HCT116 (cell line): ENCODE data around the gene RNF212. TPM values are rescaled to one million over a fixed set of nuclear protein-coding genes. Genes with fewer than 3 reads are reported as not detected.

Experiments
- ATAC-seq: fragments of 200-7000 bp; cut with Tn5 transposase; 2 replicates; pipeline ENCODE4 v1.9.1; 2020; ENCODE audit warnings: mild to moderate bottlenecking, moderate library complexity
- BruUV-seq: library from RNA; stranded (reverse); fragments of 400-500 nt; replicated peaks from 2 replicates; lab custom pipeline; 2021; lab: Mats Ljungman, UMichigan
- CTCF ChIA-PET: fragments of 300-600 bp; sonication (Branson Sonifier 250); formaldehyde crosslinking; loops from one replicate; lab custom pipeline; 2021; ENCODE audit warnings: antibody characterized with exemption; lab: Charles Lee
- POLR2A ChIA-PET: fragments of 300-600, 350-600 bp; sonication (Branson Sonifier 250); formaldehyde crosslinking; loops from one replicate; lab custom pipeline; 2021; ENCODE audit warnings: antibody characterized with exemption; lab: Charles Lee
- RAD21 ChIA-PET, 2 experiments: fragments of 300-600 bp; sonication (Branson Sonifier 250); formaldehyde crosslinking; loops; one replicate each; lab custom pipeline; 2023; ENCODE audit warnings: low total read pairs in 2 of 2; ENCODE audit not compliant: uncharacterized antibody in 2 of 2, unreplicated experiment in 2 of 2, low non-redundant PET in 1 of 2; lab: Charles Lee
- DNase-seq: peaks from one replicate; pipeline ENCODE4 v3.0.0-alpha.2; 2010; ENCODE audit warnings: low read depth, low spot score
- H2AFZ ChIP-seq: fragments of 200-600 bp; shearing (Covaris generic), sonication (generic); 2 replicates; pipeline ENCODE4 v1.6.1; 2017; ENCODE audit warnings: low read depth, mixed run types, mixed read lengths, antibody characterized with exemption, low read length; ENCODE audit not compliant: poor library complexity, severe bottlenecking
- H3K27ac ChIP-seq: 2 replicates; pipeline ENCODE4 v1.5.1; 2012; ENCODE audit warnings: low read depth, low read length
- H3K27me3 ChIP-seq: fragments of 200-600 bp; sonication (generic); 2 replicates; pipeline ENCODE4 v1.6.1; 2016; ENCODE audit warnings: mixed run types, low read length, mixed read lengths; ENCODE audit not compliant: insufficient read depth
- H3K36me3 ChIP-seq, 2 experiments: fragments of 200-500 bp in 1 of 2; fragments of 200-600 bp in 1 of 2; sonication (Bioruptor generic) in 1 of 2; sonication (generic) in 1 of 2; 2 replicates each; pipeline versions ENCODE4 v1.5.1 to v1.6.1; 2014 to 2016; ENCODE audit warnings: low read length in 2 of 2, inconsistent platforms in 1 of 2, mixed read lengths in 1 of 2, mixed run types in 1 of 2; ENCODE audit not compliant: insufficient read depth in 2 of 2, control insufficient read depth in 1 of 2
- H3K4me1 ChIP-seq, 2 experiments: fragments of 200-600 bp in 1 of 2; sonication (generic) in 1 of 2; 2 replicates each; pipeline versions ENCODE4 v1.5.1 to v1.6.1; 2012 to 2017; ENCODE audit warnings: low read length in 2 of 2, inconsistent platforms in 1 of 2, mild to moderate bottlenecking in 1 of 2, mixed read lengths in 1 of 2, mixed run types in 1 of 2, moderate library complexity in 1 of 2; ENCODE audit not compliant: insufficient read depth in 2 of 2, control insufficient read depth in 1 of 2
- H3K4me2 ChIP-seq: fragments of 200-600 bp; sonication (generic); 2 replicates; pipeline ENCODE4 v1.6.1; 2017; ENCODE audit warnings: mixed run types, low read length, mixed read lengths
- H3K4me3 ChIP-seq, 2 experiments: fragments of 200-600 bp in 1 of 2; sonication (generic) in 1 of 2; replicated peaks in 1 of 2; 2 replicates each; pipeline ENCODE4 v1.5.1; 2011 to 2016; ENCODE audit warnings: low read length in 2 of 2, control low read depth in 1 of 2, low read depth in 1 of 2, mild to moderate bottlenecking in 1 of 2, mixed read lengths in 1 of 2, mixed run types in 1 of 2
- H3K79me2 ChIP-seq: fragments of 200-600 bp; sonication (generic); 2 replicates; pipeline ENCODE4 v1.6.1; 2017; ENCODE audit warnings: mild to moderate bottlenecking, mixed run types, low read length, moderate library complexity, mixed read lengths; ENCODE audit not compliant: insufficient read depth
- H3K9ac ChIP-seq: fragments of 200-600 bp; sonication (generic); 2 replicates; pipeline ENCODE4 v1.6.1; 2016; ENCODE audit warnings: low read length, mixed read lengths
- H3K9me2 ChIP-seq: fragments of 200-600 bp; sonication (generic), shearing (Covaris generic); 2 replicates; pipeline ENCODE4 v1.6.1; 2017; ENCODE audit warnings: mixed run types, mild to moderate bottlenecking, moderate library complexity; ENCODE audit not compliant: insufficient read depth
- H3K9me3 ChIP-seq, 2 experiments: fragments of 200-500 bp in 1 of 2; fragments of 200-600 bp in 1 of 2; sonication (Bioruptor generic) in 1 of 2; sonication (generic) in 1 of 2; 2 replicates each; pipeline ENCODE4 v1.6.1; 2014 to 2017; ENCODE audit warnings: low read length in 2 of 2, mixed read lengths in 2 of 2, inconsistent platforms in 1 of 2, low read depth in 1 of 2, mild to moderate bottlenecking in 1 of 2, mixed run types in 1 of 2, moderate library complexity in 1 of 2; ENCODE audit not compliant: control insufficient read depth in 1 of 2, insufficient read depth in 1 of 2
- H4K20me1 ChIP-seq: fragments of 200-600 bp; sonication (generic), shearing (Covaris generic); 2 replicates; pipeline ENCODE4 v1.6.1; 2017; ENCODE audit warnings: mixed run types, mild to moderate bottlenecking, moderate library complexity; ENCODE audit not compliant: insufficient read depth
- ATF3 ChIP-seq: IDR thresholded peaks from 2 replicates; pipeline ENCODE4 v1.6.1; 2012
- CBX3 ChIP-seq: IDR thresholded peaks from 2 replicates; pipeline ENCODE4 v1.6.1; 2012; ENCODE audit warnings: low read depth
- CEBPB ChIP-seq: IDR thresholded peaks from 2 replicates; pipeline ENCODE4 v1.6.1; 2012; ENCODE audit warnings: low read depth
- EGR1 ChIP-seq: IDR thresholded peaks from 2 replicates; pipeline ENCODE4 v1.6.1; 2012; ENCODE audit warnings: low read depth
- ELF1 ChIP-seq: IDR thresholded peaks from 2 replicates; pipeline ENCODE4 v1.6.1; 2012; ENCODE audit warnings: low read depth, borderline replicate concordance
- EZH2 ChIP-seq: fragments of 200-600 bp; sonication (generic); IDR thresholded peaks from 2 replicates; pipeline ENCODE4 v1.6.1; 2017; ENCODE audit warnings: antibody characterized with exemption, mixed run types
- EZH2phosphoT487 ChIP-seq: fragments of 200-600 bp; IDR thresholded peaks from 2 replicates; pipeline ENCODE4 v1.6.1; 2018; ENCODE audit warnings: antibody characterized with exemption, borderline replicate concordance
- JUND ChIP-seq: IDR thresholded peaks from 2 replicates; pipeline ENCODE4 v1.6.1; 2012
- POLR2A ChIP-seq: IDR thresholded peaks from 2 replicates; pipeline ENCODE4 v1.7.0; 2011; ENCODE audit warnings: borderline replicate concordance; ENCODE audit not compliant: insufficient read depth, insufficient read length; ENCODE audit errors: extremely low read depth
- SIN3A ChIP-seq: IDR thresholded peaks from 2 replicates; pipeline ENCODE4 v1.6.1; 2012; ENCODE audit warnings: low read depth
- SP1 ChIP-seq: IDR thresholded peaks from 2 replicates; pipeline ENCODE4 v1.6.1; 2012; ENCODE audit warnings: low read depth
- SRF ChIP-seq: IDR thresholded peaks from 2 replicates; pipeline ENCODE4 v1.6.1; 2012; ENCODE audit warnings: low read depth
- ZBTB33 ChIP-seq: IDR thresholded peaks from 2 replicates; pipeline ENCODE4 v1.6.1; 2011; ENCODE audit warnings: mild to moderate bottlenecking, low read length, moderate library complexity; ENCODE audit not compliant: insufficient replicate concordance; ENCODE audit errors: extremely low read depth
- ZFX ChIP-seq: fragments of 450-650 bp; IDR thresholded peaks from 2 replicates; pipeline ENCODE4 v1.6.1; 2017
- intact Hi-C: fragments of 100-400 bp; cut with micrococcal nuclease; formaldehyde crosslinking; loops from 2 replicates; pipeline ENCODE4 v1.10.0; 2022
- total RNA-seq: library from RNA; stranded (reverse); gene quantifications from one replicate; pipeline ENCODE4 v1.2.1, GENCODE V29; 2021; ENCODE audit not compliant: unreplicated experiment
- TF ChIP-seq, protein P1 (sequence below): IDR thresholded peaks from 2 replicates; pipeline ENCODE4 v1.6.1; 2012; ENCODE audit warnings: low read depth
- TF ChIP-seq, protein P2 (sequence below): IDR thresholded peaks from 2 replicates; pipeline ENCODE4 v1.6.1; 2012
- TF ChIP-seq, protein P3 (sequence below), 3 experiments: fragments of 200-600 bp in 1 of 3; sonication (generic) in 1 of 3; IDR thresholded peaks in 2 of 3; conservative IDR thresholded peaks in 1 of 3; 2 replicates each; pipeline ENCODE4 v1.5.1; 2012 to 2017; ENCODE audit warnings: low read depth in 2 of 3, low read length in 2 of 3, antibody characterized with exemption in 1 of 3, borderline replicate concordance in 1 of 3, control low read depth in 1 of 3, mild to moderate bottlenecking in 1 of 3, mixed read lengths in 1 of 3, mixed run types in 1 of 3, moderate library complexity in 1 of 3; ENCODE audit not compliant: insufficient read depth in 1 of 3

The RNF212 gene
- total RNA-seq, 1 experiment from 2014 or later: not detected

- no peaks in the 10 kb centered on the region for H3K9me2 ChIP-seq
- H3K27me3 ChIP-seq: peaks cover 9% of the 10 kb centered on the region
- TF ChIP-seq, protein P1, sequence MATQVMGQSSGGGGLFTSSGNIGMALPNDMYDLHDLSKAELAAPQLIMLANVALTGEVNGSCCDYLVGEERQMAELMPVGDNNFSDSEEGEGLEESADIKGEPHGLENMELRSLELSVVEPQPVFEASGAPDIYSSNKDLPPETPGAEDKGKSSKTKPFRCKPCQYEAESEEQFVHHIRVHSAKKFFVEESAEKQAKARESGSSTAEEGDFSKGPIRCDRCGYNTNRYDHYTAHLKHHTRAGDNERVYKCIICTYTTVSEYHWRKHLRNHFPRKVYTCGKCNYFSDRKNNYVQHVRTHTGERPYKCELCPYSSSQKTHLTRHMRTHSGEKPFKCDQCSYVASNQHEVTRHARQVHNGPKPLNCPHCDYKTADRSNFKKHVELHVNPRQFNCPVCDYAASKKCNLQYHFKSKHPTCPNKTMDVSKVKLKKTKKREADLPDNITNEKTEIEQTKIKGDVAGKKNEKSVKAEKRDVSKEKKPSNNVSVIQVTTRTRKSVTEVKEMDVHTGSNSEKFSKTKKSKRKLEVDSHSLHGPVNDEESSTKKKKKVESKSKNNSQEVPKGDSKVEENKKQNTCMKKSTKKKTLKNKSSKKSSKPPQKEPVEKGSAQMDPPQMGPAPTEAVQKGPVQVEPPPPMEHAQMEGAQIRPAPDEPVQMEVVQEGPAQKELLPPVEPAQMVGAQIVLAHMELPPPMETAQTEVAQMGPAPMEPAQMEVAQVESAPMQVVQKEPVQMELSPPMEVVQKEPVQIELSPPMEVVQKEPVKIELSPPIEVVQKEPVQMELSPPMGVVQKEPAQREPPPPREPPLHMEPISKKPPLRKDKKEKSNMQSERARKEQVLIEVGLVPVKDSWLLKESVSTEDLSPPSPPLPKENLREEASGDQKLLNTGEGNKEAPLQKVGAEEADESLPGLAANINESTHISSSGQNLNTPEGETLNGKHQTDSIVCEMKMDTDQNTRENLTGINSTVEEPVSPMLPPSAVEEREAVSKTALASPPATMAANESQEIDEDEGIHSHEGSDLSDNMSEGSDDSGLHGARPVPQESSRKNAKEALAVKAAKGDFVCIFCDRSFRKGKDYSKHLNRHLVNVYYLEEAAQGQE: no peak
- TF ChIP-seq SIN3A (no peak), EGR1 (no peak), EZH2 (no peak), SP1 (no peak), CEBPB (no peak), ZBTB33 (no peak), ZFX (no peak), POLR2A (no peak), JUND (no peak), ELF1 (no peak), ATF3 (no peak), EZH2phosphoT487 (no peak), CBX3 (no peak), SRF (no peak)
- TF ChIP-seq, protein P2, sequence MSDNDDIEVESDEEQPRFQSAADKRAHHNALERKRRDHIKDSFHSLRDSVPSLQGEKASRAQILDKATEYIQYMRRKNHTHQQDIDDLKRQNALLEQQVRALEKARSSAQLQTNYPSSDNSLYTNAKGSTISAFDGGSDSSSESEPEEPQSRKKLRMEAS: no peak
- TF ChIP-seq, protein P3, sequence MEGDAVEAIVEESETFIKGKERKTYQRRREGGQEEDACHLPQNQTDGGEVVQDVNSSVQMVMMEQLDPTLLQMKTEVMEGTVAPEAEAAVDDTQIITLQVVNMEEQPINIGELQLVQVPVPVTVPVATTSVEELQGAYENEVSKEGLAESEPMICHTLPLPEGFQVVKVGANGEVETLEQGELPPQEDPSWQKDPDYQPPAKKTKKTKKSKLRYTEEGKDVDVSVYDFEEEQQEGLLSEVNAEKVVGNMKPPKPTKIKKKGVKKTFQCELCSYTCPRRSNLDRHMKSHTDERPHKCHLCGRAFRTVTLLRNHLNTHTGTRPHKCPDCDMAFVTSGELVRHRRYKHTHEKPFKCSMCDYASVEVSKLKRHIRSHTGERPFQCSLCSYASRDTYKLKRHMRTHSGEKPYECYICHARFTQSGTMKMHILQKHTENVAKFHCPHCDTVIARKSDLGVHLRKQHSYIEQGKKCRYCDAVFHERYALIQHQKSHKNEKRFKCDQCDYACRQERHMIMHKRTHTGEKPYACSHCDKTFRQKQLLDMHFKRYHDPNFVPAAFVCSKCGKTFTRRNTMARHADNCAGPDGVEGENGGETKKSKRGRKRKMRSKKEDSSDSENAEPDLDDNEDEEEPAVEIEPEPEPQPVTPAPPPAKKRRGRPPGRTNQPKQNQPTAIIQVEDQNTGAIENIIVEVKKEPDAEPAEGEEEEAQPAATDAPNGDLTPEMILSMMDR (IDR thresholded peaks at IDR 0.05 in 2 of 3, conservative IDR thresholded peaks at IDR 0.05 in 1 of 3; ENCODE audit: borderline replicate concordance in 1 of 3, insufficient read depth in 1 of 3, low read depth in 2 of 3, low read length in 2 of 3): no peak
- H3K27ac ChIP-seq: no peak overlapping the region
- DNase-seq: no peak
- intact Hi-C loops: no loop called here
- POLR2A ChIA-PET: no interaction called here
- no peak overlapping the region for H3K4me3 ChIP-seq
- RAD21 ChIA-PET: no interaction called here
- no peaks in the 10 kb centered on the region for H3K36me3 ChIP-seq
- H3K4me2 ChIP-seq: no peak overlapping the region
- no peaks in the 10 kb centered on the region for H3K9me3 ChIP-seq
- peaks cover 17 to 30% of the 10 kb centered on the region in 2 experiments for H3K4me1 ChIP-seq
- BruUV-seq: no TSS peak
- CTCF ChIA-PET: no interaction called here
- no peaks in the 10 kb centered on the region for H4K20me1 ChIP-seq
- H3K9ac ChIP-seq: no peak overlapping the region
- ATAC-seq: no peak
- H2AFZ ChIP-seq: no peak overlapping the region
- no peaks in the 10 kb centered on the region for H3K79me2 ChIP-seq
These were observed 64.4 kb downstream of the RNF212 start for GRCh38 chr4:1048773-1049590.
